Keratinocyte (primary cell): Measurements from ENCODE around the gene GLDN. TPM values are rescaled to one million over a fixed set of nuclear protein-coding genes. Genes with fewer than 3 reads are reported as not detected.

Experiments
- DNase-seq: peaks from one replicate; pipeline ENCODE4 v3.0.0-alpha.2; 2011; ENCODE audit warnings: low read depth, missing footprints, low spot score
- FAIRE-seq: peaks from 2 replicates; lab custom pipeline; 2011; peaks lifted over from hg19 to GRCh38; lab: Jason Lieb, UNC
- H2AFZ ChIP-seq: 2 replicates; pipeline ENCODE4 v1.6.0; 2012; ENCODE audit warnings: low read length, control low read depth, inconsistent platforms; ENCODE audit not compliant: control insufficient read depth
- H3K27ac ChIP-seq: 2 replicates; pipeline ENCODE4 v1.5.1; 2011; ENCODE audit warnings: low read length; ENCODE audit not compliant: control insufficient read depth, insufficient read depth
- H3K27me3 ChIP-seq: 3 replicates; pipeline ENCODE4 v1.6.0; 2011; ENCODE audit warnings: low read length; ENCODE audit not compliant: control insufficient read depth, insufficient read depth; ENCODE audit errors: extremely low read depth
- H3K36me3 ChIP-seq, 2 experiments: 2 replicates in 1 of 2; 3 replicates in 1 of 2; pipeline ENCODE4 v1.5.1; 2011; ENCODE audit warnings: low read length in 2 of 2, mild to moderate bottlenecking in 1 of 2; ENCODE audit not compliant: control insufficient read depth in 2 of 2, insufficient read depth in 2 of 2; ENCODE audit errors: extremely low read depth in 1 of 2
- H3K4me1 ChIP-seq: 3 replicates; pipeline ENCODE4 v1.5.1; 2011; ENCODE audit warnings: low read length; ENCODE audit not compliant: control insufficient read depth, insufficient read depth; ENCODE audit errors: extremely low read depth
- H3K4me2 ChIP-seq: 3 replicates; pipeline ENCODE4 v1.6.0; 2011; ENCODE audit warnings: low read depth, low read length; ENCODE audit not compliant: control insufficient read depth, insufficient read depth; ENCODE audit errors: extremely low read depth
- H3K4me3 ChIP-seq, 3 experiments: fragments of 200-600 bp in 1 of 3; sonication (generic) in 1 of 3; 2 replicates in 2 of 3; 3 replicates in 1 of 3; pipeline ENCODE4 v1.5.1; 2011 to 2016; ENCODE audit warnings: low read length in 3 of 3, mild to moderate bottlenecking in 3 of 3, control low read depth in 2 of 3, inconsistent platforms in 1 of 3, low read depth in 1 of 3, mixed read lengths in 1 of 3, mixed run types in 1 of 3, moderate library complexity in 1 of 3; ENCODE audit not compliant: control insufficient read depth in 2 of 3, insufficient read depth in 2 of 3; ENCODE audit errors: extremely low read depth in 1 of 3
- H3K79me2 ChIP-seq: 2 replicates; pipeline ENCODE4 v1.6.0; 2012; ENCODE audit warnings: low read length; ENCODE audit not compliant: control insufficient read depth, insufficient read depth
- H3K9ac ChIP-seq: 3 replicates; pipeline ENCODE4 v1.6.0; 2011; ENCODE audit warnings: low read length; ENCODE audit not compliant: control insufficient read depth, insufficient read depth; ENCODE audit errors: extremely low read depth
- H3K9me1 ChIP-seq: 3 replicates; pipeline ENCODE4 v1.6.0; 2011; ENCODE audit warnings: low read length; ENCODE audit not compliant: control insufficient read depth, insufficient read depth; ENCODE audit errors: extremely low read depth
- H3K9me3 ChIP-seq: 2 replicates; pipeline ENCODE4 v1.5.1; 2012; ENCODE audit warnings: low read depth, low read length; ENCODE audit not compliant: control insufficient read depth
- H4K20me1 ChIP-seq: 3 replicates; pipeline ENCODE4 v1.6.0; 2011; ENCODE audit warnings: low read length; ENCODE audit not compliant: control insufficient read depth, insufficient read depth; ENCODE audit errors: extremely low read depth
- CTCF ChIP-seq, 3 experiments: IDR thresholded peaks in 1 of 3; conservative IDR thresholded peaks in 1 of 3; optimal IDR thresholded peaks in 1 of 3; 2 replicates in 2 of 3; 3 replicates in 1 of 3; pipeline versions ENCODE3 to v1.5.1; 2011; ENCODE audit warnings: low read length in 3 of 3, mild to moderate bottlenecking in 3 of 3, moderate library complexity in 2 of 3, control low read depth in 1 of 3, inconsistent platforms in 1 of 3; ENCODE audit not compliant: insufficient read depth in 2 of 3; ENCODE audit errors: extremely low read depth in 1 of 3
- EZH2 ChIP-seq: IDR thresholded peaks from one replicate; pipeline ENCODE4 v1.6.1; 2012; ENCODE audit warnings: inconsistent platforms, mild to moderate bottlenecking, low read length, moderate library complexity
- dilution Hi-C: fragments of 300-500 bp; cut with MboI; formaldehyde crosslinking; loops from one replicate; pipeline ENCODE4 v1.7.0; 2020; ENCODE audit warnings: low sequenced_read_pairs; ENCODE audit not compliant: extremely low pct_ligation_motif_present
- polyA plus RNA-seq, 5 experiments: library from polyadenylated mRNA; depleted of rRNA in 3 of 5; stranded (reverse) in 3 of 5; stranded (forward) in 1 of 5; unstranded in 1 of 5; fragments of >200 nt; gene quantifications; 1 replicate in 1 of 5; 2 replicates in 3 of 5; 3 replicates in 1 of 5; pipeline versions ENCODE4 v1.2.1 to v1.2.3, GENCODE V29; 2011 to 2012; ENCODE audit warnings: missing spikeins in 2 of 5, low read depth in 1 of 5, low replicate concordance in 1 of 5

GLDN gene
- polyA plus RNA-seq, 1 donor (not counting 4 experiments of a cell fraction or from before 2014, with no cell fraction given): 0.09 TPM

DNA sequence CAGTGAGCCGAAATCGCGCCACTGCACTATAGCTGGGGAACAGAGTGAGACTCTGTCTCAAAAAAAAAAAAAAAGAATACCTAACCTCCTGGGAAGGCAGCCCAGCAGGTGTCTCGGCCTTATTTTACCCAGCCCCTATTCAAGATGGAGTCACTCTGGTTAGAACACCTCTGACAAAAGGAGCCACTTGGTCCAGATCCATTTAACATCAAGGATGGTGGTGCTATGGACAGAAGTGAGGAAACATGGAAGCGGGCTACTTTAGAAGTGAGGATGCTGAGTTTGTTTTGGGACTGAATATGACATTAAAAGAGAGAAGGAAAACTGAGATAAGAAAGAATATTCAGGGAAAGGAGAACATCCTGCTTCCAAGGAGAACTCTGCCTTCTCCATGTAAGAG is 14.7 kb downstream of the GLDN start:
- Histone ChIP-seq H2AFZ (no peak overlapping the region), H3K79me2 (no peaks in the 10 kb centered on the region), H3K4me3 (no peak overlapping the region), H3K27me3 (peaks cover 7% of the 10 kb centered on the region), H3K9me3 (no peaks in the 10 kb centered on the region), H3K27ac (no peak overlapping the region), H3K9ac (no peak overlapping the region), H3K4me2 (no peak overlapping the region), H3K36me3 (no peaks in the 10 kb centered on the region), H4K20me1 (no peaks in the 10 kb centered on the region), H3K9me1 (no peaks in the 10 kb centered on the region), H3K4me1 (no peaks in the 10 kb centered on the region)
- no peak for DNase-seq
- dilution Hi-C loops: no loop called here
- TF ChIP-seq CTCF (optimal IDR thresholded peaks at IDR 0.05 in 1 of 3, IDR thresholded peaks at IDR 0.05 in 1 of 3, conservative IDR thresholded peaks at IDR 0.05 in 1 of 3; ENCODE audit: extremely low read depth in 1 of 3, insufficient read depth in 2 of 3, low read length in 3 of 3) (no peak), EZH2 (no peak)
- no peak for FAIRE-seq

DNA sequence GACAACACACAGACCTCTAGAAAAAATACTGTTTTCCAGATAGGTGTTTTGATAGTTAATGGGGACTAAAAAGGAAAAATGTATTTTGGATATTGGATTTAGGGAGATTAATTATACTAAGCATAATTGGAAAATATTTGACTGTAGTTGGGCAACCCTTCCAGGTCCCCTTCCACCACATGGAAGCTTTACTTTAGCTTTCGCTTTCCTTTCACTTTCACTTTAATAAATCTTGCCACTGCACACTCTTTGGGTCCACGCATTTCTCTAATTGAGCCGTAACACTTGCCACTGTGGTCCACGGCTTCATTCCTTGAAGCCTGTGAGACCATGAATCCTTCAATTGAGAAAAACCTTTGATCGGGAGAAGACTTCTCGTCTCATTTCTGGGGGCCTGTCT is 15.5 kb downstream of the GLDN start:
- no peaks in the 10 kb centered on the region for H3K36me3 ChIP-seq
- no peaks in the 10 kb centered on the region for H4K20me1 ChIP-seq
- peaks cover 7% of the 10 kb centered on the region for H3K27me3 ChIP-seq
- no peak overlapping the region for H3K4me3 ChIP-seq
- dilution Hi-C loops: no loop called here
- H3K27ac ChIP-seq: no peak overlapping the region
- no peak overlapping the region for H3K4me2 ChIP-seq
- no peaks in the 10 kb centered on the region for H3K9me1 ChIP-seq
- DNase-seq (no peak), FAIRE-seq (no peak)
- H3K79me2 ChIP-seq: no peaks in the 10 kb centered on the region
- H3K4me1 ChIP-seq: no peaks in the 10 kb centered on the region
- no peaks in the 10 kb centered on the region for H3K9me3 ChIP-seq
- H2AFZ ChIP-seq: no peak overlapping the region
- no peak for TF ChIP-seq CTCF (optimal IDR thresholded peaks at IDR 0.05 in 1 of 3, IDR thresholded peaks at IDR 0.05 in 1 of 3, conservative IDR thresholded peaks at IDR 0.05 in 1 of 3; ENCODE audit: extremely low read depth in 1 of 3, insufficient read depth in 2 of 3, low read length in 3 of 3)
- no peak for TF ChIP-seq EZH2
- no peak overlapping the region for H3K9ac ChIP-seq
